G401.6 (cell line): ENCODE measurements around the gene MYH14.

Experiments used
- FAIRE-seq: peaks from 2 replicates; lab custom pipeline; 2012; peaks lifted over from hg19 to GRCh38; lab: Jason Lieb, UNC

MYH14 gene

DNA sequence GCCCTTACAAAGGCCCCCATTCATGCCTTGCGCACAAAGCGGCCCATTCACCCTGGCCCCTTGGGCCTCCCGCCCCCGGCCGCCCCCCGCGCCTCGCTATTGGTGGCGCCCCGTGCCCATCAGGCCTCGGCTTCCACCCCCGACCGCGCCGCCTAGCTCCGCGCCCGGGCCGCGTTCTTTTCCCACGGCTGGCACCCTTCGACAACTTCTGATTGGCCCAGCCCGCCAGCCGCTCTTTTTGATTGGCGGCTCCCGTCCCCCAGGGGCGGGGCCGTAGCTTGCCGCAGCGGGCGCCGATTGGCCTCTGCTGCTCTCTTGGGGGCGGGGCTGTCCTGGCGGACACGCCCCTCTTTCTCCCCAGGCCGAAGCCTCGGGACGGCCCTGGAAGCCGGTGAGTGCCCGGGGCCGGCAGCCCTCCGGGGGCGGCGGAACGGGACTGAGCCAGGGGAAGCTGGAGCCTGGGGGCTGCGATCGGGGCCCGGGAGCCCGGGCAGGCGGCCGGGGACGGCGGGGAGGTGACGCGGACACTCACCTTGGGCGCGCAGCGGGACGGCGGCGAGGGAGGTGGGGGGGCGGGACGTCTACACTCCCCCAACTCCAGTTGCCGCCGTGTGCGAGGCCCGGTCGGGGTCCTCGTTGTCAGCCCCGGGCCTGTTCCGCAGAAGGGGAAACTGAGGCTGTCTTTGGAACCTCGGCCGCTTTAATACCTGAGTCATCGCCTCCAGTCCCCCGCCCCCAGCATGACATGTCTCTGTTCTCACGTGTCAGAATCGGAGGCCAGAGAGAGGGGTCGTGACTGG lies at the start of gene MYH14:
MYH14 (plus strand) TSS at position 342 of the 800 bp plus-strand sequence. CDS start 6,744 bp downstream, outside the sequence.
- FAIRE-seq = peak; percentile 84

DNA sequence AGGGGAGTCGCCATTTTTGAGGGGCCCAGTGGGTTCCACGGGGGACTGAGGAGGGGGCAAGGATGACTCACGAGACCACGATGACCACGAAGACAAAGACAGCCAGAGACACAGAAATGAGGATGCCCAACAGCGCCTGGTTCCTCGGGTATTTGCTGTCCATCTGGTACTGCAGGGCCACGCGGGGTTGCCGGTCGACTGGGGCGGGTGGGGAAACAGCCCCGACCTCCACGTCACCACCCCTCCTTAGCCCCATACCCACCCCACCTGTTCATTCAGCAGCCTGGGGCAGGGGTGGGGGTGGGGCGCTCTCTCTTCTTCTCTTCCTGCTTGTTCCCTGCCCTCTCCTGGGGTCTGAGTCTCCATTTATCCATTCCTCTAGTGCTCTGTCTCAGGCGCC lies 48.9 kb upstream of the MYH14 start:
- no peak for FAIRE-seq

DNA sequence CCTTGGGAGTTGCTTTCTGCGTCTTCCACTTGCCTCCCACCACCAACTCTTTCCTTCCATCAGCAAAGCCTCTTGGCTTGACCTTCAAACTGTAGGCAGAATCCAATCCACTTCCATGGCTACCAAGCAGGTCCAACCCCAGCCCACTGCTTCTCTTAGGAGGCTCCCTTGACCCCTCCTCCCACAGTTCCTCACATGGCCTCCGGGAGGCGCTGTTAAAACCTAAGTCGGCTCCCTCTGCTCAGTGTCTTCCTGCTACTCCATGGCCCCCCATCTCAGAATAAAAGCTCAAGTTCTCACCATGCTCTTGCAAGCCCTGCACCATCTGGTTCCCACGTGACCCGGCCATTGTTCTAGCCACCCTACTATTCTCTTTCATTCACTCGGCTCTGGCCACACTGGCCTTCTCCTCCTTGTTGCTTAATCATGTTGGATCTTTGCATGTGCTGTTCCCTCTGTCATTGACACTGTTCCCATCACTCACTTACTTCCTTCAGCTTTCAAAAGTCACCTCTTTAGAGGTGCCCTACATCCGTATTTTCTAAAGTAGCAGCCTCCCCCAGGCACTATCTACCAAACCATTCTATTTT lies 47.8 kb upstream of the MYH14 start:
- FAIRE-seq = no peak

DNA sequence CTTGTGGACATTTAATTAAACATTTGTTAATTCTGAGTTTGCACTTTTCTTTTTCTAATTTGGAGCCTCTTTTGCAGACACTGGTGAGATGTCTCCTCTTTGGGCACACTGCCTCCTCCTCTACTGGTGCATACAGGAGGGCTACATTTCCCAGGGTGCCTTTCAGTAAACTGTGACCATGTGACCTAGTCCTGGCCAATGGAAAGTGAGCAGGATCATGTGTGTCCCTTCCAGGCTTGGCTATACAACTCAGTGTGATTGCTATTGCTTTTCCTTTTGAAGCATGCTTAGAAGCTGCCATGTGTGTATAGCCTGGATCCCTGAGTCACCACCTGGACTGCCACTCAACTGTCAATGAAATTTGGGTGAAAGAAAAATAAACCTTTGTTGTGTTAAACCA lies 44.8 kb upstream of the MYH14 start:
- FAIRE-seq = no peak

DNA sequence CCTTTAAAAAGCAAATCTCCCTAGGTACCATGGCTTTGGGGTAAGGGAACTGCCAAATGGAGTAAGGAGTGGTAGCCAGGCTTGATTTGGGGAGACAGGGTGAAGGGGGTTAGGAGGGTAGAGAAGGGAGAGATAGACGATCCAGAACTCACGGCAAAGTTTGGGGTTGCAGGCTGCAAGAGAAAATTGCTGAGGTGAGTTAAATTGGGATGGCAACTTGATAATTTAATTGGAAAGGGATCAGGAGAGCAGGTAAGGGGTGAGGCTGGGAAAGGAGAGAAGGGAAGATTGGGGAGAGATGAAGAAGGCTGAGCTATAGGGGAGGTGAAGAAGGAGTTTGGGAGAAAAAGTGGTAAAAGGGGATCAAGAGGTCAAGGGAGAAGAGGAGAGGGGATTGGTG lies 44.3 kb upstream of the MYH14 start:
- FAIRE-seq = no peak

DNA sequence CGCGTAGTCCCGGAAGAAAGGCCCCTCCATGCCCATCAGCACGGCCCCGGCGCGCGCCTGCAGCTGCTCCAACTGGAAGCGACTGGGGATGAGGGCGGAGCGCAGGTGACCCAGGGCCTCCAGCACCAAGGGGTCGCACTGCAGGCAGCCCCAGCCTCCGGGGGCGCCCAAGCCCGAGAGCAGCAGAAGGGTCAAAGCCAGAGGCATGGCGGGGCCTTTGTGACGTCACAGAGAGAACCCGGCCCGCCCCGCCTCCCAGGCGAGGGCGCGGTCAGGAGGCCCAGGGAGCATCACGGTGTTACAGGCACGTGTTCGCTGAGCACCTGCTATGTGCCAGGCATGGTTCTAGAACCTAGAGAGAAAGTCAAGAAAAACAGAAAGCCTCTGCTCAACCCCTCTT lies 40.4 kb upstream of the MYH14 start, which contains the start of gene IZUMO2:
IZUMO2 (minus strand) TSS at position 294 of the 400 bp plus-strand sequence; CDS start at position 207, 87 bp downstream.
- FAIRE-seq = no peak

DNA sequence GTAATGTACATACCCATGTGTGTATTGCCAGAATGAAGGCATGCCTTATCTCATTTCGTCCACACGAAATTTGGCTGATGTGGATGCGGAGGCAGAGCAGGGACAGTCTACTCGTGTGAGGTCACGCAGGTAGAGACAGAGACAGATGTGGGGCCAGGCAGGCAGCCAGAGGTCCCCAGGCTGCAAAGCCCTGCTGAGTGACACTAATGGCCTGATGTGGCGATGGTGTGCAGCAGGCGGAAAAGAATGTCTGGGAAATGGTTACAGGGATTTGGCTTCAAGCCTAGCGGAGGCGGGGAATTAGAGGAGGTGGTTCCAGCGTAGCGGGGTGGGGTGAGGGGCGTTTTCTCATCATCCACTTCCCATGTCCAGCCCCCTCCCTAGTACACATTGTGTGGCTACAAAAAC lies 36.1 kb upstream of the MYH14 start:
- no peak for FAIRE-seq

DNA sequence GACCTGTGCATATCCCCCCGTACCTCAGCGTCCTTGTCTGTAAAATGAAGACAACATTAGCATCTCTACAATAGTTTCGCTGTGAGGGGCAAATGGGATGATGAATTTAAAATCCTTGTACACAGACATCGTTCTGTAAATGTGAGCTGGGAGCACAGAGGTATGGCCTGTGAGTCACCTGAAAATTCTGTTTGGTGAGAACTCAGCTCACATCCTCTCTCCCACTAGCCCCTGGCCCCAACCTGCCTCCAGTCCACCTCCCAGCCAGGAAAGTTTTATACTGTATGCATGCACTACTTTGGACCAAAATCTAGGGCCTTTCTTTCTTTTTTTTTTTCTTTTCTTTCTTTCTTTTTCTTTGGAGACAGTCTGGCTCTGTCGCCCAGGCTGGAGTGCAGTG lies 31.7 kb upstream of the MYH14 start:
- FAIRE-seq = no peak

DNA sequence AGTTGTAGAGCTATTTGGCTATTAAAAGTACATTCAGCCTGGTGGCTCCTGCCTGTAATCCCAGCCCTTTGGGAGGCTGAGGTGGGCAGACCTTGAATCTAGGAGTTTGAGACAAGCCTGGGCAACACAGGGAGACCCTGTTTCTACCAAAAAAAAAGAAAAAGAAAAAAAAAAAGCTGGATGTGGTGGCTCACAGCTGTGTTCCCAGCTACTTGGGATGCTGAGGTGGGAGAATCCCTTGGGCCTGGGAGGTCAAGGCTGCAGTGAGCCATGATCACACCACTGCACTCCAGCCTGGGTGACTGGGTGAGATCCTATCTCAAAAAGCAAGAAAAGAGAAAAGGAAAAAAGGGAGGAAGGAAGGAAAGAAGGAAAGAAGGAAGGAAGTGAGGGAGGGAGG lies 30.7 kb upstream of the MYH14 start:
- no peak for FAIRE-seq

DNA sequence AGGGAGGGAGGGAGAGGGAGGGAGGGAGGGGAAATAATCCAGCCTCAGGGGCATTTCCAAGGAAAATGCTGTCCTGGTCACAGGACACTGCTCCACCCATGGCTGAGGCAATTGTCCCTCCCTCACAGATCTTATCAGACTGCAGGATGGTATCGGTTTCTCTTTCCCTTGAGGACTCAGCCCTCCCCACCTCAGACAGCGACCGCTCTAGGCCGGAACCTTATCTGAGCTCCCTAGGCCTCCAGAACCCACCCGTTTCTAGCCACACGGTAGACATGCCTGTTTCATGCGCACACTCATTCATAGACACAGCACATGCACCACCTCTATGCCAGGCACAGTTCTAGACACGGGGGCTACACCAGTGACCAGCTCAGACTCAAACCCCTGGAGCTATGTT lies 30.3 kb upstream of the MYH14 start:
- no peak for FAIRE-seq

DNA sequence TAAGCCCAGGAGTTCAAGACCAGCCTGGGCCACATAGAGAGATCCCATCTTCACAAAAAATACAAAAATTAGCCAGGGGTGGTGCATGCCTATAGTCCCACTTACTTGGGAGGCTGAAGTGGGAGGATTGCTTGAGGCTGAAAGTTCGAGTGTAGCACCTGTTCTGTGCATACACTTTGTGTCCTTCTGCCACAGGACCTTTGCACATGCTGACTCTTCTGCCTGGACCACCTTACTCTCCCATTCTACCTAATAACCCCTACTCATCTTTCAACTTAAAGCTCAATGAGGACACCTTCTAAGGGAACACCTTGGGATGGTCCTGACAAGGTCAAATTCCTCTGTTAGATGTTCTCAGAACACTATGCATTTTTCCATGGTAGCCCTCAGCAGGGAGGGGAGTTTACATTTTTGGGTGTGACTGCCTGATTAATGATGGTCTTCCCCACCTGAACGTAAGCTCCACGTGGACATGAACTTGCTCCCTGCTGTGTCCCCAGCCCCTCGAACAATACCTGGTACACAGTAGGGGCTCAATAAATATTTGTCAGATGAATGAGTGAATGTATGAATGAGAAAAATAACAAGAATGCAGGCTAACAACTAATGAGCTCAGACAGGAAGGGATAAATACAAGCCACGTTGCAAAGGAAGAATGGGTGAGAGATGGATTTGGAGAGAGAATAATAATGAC lies 29.2 kb upstream of the MYH14 start:
- no peak for FAIRE-seq

DNA sequence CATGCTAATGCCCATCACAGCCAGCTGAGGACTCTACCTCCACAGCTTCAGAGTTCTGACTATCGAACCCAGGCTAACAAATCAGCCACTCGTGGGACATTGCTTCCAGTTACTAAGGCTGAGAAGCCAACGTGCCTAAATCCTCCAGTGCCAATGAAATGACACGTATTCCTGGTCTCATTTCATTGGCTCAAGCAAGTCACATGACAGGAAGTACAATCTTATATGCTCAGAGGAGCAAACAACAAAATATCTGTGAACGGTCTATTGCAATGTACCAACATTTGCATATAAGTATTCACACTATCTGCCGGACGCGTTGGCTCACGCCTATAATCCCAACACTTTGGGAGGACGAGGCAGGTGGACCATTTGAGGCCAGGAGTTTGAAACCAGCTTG lies 27.5 kb upstream of the MYH14 start:
- FAIRE-seq = no peak

DNA sequence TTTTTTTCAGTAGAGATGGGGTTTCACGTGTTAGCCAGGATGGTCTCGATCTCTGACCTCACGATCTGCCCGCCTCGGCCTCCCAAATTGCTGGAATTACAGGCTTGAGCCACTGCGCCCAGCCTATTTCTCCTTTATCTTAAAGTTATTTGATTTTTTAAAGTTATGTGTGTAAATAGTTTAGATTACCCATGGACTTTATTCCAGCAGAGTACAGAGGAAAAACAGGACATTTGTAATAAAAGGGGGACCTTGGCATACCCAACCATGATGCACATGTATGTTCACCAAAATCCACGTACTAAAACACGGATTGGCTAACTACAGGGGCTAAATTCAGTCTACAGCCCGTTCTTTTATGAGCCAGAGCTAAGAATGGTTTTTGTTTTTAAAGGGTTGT lies 26.6 kb upstream of the MYH14 start:
- FAIRE-seq = no peak

DNA sequence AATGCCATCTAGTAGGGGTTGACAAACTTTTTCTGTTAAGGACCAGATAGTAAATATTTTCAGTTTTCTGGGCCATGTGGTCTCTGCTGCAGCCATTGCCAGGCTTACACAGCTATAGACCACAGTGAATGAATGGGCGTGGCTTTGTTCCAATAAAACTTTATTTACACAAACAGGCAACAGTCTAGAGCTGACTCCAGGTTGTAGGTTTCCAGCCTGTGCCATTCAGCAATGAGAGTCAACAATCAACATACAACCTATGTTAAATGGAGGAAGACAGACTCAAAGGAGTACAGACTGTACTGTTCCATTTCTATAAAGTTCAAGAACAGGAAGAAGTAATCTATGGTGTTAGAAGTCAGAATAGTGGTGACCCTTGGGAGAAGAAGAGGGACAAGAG lies 25.1 kb upstream of the MYH14 start:
- no peak for FAIRE-seq

DNA sequence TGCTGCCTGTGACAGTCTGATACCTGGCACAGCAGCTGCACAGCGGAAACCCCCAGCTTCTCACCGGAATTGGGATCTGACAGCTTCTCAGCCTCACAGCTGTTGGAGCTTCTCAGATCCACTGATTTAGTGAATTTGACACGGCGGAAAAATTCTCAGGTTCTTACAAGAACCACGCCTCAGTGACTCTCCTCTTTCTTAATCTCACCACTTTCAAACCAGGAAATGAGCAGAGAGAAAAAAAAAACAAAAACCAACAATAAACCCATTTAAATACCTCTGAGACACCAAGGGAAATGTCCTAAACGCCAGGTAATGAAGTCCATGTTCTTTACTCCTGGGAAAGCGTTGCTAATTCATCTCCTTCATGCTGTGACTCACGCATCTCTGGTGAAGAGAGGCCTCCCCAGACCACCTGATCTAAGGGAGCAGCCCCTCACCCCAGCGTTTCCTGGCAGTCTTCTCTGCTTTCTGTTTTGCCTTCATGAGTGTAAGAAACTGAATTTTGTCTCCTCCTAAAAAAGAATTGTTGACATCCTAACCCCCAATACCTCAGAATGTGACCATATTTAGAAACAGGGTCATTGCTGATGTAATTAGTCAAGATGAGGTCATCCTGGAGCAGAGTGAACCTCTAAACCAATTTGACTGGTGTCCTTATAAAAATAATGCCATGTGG lies 24.4 kb upstream of the MYH14 start:
- FAIRE-seq = no peak

DNA sequence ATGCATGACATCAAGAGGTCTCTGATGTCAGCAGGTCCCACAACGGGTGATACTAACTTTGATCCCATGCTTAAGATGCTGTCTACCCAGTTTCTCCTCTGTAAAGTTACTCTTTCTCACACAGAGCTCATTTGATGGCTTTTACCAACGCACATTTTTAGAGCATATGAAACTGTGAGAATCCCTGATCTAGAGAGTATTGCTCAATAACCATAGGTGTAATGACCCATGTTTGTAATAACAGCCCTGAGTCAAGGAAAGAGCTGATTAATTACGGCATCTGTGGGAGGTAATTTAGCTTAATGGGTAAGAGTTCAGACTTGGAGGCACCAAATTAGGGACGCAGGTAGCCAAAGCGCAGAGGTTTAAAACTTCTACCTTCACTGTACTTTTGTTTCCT lies 22.3 kb upstream of the MYH14 start:
- no peak for FAIRE-seq

DNA sequence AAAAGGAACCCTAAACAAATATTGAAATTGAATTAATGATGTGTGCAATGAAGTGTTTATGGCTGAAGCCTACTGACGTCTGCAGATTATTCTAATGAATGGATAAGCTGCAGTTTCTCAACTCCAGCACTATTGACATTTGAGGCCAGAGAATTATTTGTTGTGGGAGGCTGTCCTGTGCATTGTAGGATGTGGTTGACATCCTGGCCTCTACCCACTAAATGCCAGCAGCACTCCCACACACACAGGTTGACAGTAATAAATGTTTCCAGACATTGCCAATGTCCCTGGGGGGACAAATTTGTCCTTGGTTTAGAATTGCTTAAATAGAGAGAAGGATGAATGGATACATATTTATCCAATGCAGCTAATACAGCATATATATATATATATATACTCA lies 19.2 kb upstream of the MYH14 start:
- FAIRE-seq = no peak

DNA sequence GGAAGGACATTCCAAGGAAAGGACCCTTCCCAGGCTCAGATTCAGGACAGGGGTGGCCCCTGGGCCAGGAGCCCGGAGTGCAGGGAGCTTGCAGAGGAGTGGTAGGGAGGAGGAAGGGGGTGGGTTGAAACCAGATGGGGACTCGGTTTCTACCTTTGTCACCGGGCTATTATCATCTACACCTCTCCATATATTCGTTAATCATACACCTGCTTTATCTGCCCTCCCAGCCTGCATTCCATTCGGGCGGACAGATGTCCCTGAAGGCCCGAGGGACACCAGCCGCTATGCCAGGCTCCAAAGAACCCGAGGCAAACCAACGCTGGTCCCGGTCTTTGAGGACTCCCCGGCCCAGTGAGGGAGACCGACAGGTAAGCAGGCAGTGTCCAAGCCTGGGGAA lies 15.5 kb upstream of the MYH14 start:
- no peak for FAIRE-seq

DNA sequence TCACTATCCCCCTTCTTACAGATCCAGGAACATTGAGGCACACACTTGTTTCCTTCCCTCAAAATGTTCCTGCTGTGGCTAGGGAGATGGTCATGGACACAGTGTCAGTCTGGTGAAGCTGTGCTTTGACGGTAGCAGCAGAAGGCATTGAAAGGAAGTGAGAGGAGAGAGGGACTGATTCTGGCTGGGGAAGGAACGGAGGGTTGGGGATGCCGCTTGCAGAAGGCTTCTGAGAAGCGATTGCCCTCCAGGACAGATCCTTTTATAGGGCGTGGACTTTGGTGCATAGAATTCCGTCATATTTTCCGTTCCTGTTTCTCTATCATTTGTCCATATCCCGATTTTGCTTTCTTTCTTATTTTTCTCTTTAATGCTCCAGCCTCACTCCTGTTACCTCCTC lies 14.1 kb upstream of the MYH14 start:
- FAIRE-seq = no peak

DNA sequence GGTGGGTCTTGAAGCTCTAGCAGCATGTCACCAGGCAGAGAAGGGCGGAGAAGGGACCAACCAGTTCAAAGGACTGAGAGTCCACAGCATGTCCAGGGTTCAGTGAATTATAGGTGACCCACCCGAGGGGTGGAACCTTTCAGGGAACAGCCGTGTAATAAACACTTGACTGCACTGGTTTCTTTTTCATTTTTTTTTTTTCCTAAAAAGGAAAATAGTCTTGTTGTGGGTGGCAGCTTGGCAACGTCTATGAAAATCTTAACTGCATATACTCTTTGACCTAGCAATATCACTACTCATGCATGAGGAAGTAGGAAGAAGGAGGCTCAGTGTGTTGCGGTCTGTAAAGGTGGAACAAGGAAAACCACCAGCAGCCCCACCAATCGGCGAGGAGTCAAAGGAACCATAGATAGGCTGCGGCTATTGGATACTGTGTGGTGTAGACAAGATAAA lies 13.0 kb upstream of the MYH14 start:
- FAIRE-seq = no peak

DNA sequence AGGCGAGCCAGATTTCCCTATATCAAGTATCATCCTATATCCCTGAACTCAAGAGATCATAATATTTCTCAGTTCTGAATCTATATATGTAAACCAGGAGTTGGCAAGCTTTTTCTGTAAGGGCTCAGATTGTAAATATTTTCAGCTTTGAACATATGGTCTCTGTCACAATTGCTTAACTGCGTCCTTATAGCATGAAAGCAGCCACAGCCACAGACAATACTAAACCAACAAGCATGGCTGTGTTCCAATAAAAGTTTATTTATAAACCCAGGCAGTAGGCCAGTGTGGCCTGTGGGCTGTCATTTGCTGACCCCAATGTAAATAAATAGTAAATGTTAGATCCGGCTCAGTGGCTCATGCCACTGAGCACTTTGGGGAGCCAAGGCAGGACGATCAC lies 12.2 kb upstream of the MYH14 start:
- FAIRE-seq = no peak

DNA sequence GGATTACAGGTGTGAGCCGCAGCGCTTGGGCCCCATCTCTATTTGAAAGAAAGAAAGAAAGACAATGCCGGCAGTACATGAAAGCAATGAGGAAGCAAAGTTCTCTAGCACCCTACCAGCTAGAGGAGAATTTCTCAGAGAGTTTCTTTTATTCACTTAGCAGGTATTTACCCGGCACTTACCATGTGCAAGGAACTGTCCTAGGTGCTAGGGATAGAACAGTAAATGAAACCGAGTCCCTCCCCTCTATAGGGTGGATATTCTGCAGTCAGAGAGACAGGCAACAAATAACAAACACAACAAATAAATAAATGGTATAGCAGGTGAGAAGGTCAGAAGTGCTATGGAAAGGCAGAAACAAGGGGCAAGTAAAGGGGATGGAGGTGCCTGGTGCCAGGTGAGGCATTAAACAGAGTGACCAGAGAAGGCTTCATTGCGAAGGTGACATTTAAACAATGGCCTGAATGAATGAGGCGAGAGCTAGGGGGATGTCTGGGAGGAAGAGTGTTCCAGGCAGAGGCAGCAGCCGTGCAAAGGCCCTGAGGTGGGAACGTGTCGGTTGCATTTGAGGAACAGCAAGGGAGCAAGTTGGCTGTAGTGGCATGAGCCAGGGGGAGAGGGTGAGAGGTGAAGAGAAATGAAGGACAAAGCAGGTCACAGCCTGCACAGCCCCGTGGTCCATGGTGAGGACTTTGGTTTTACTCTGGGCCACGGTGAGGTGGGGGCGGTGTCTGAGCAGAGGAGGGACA lies 10.8 kb upstream of the MYH14 start:
- no peak for FAIRE-seq
